NCI-H82 treated with DMSO at 0.1 percent for 48 hours (cell line): Measurements from ENCODE around the gene NELFA.

Experiments used
- DNase-seq: peaks from one replicate; lab custom pipeline; 2025; ENCODE audit not compliant: unreplicated experiment; lab: John Stamatoyannopoulos, UW

Gene NELFA

GRCh38 chr4:1982124-1983052 lies 26.4 kb downstream of the NELFA start:
- DNase-seq = no peak

GRCh38 chr4:1981251-1982058 lies 27.3 kb downstream of the NELFA start:
- no peak for DNase-seq

- DNase-seq = no peak
Measured at GRCh38 chr4:1980561-1981041, 28.2 kb downstream of the NELFA start.

GRCh38 chr4:1979477-1980196 lies 29.1 kb downstream of the NELFA start:
- no peak for DNase-seq

GRCh38 chr4:1978741-1979476 lies 29.9 kb downstream of the NELFA start:
- DNase-seq = no peak

- no peak for DNase-seq
Measured at GRCh38 chr4:1978226-1978625, 30.5 kb downstream of the NELFA start.

GRCh38 chr4:1976416-1977352 lies 32.1 kb downstream of the NELFA start:
- no peak for DNase-seq

- no peak for DNase-seq
Measured at GRCh38 chr4:1975880-1976279, 32.9 kb downstream of the NELFA start.

GRCh38 chr4:1975391-1975801 lies 33.4 kb downstream of the NELFA start:
- DNase-seq = no peak

GRCh38 chr4:1974840-1975239 lies 33.9 kb downstream of the NELFA start:
- DNase-seq = no peak

GRCh38 chr4:1973661-1974060 lies 35.1 kb downstream of the NELFA start:
- DNase-seq = no peak

- no peak for DNase-seq
Measured at GRCh38 chr4:1973218-1973617, 35.6 kb downstream of the NELFA start.

- DNase-seq = no peak
Measured at GRCh38 chr4:1972414-1972813, 36.4 kb downstream of the NELFA start.

GRCh38 chr4:1971456-1972200 lies 37.1 kb downstream of the NELFA start:
- DNase-seq = no peak

GRCh38 chr4:1970926-1971325 lies 37.8 kb downstream of the NELFA start:
- no peak for DNase-seq

- DNase-seq = no peak
Measured at GRCh38 chr4:1969928-1970723, 38.6 kb downstream of the NELFA start.

- DNase-seq = no peak
Measured at GRCh38 chr4:1968686-1969295, 40.0 kb downstream of the NELFA start.
